Lower leg skin (tissue), 3 donors: ENCODE data around the gene ANO8.

Experiments
- POLR2A ChIP-seq, 2 donors: fragments of 450-650 bp; IDR thresholded peaks; one replicate each; pipeline ENCODE4 v1.6.1; 2016 to 2017; ENCODE audit warnings: antibody characterized with exemption in 2 of 2, mild to moderate bottlenecking in 1 of 2, moderate library complexity in 1 of 2
- TF ChIP-seq, protein P1 (sequence below), 3 donors: fragments of 450-650 bp; IDR thresholded peaks; one replicate each; pipeline ENCODE4 v1.5.1; 2016; ENCODE audit warnings: antibody characterized with exemption in 3 of 3, mild to moderate bottlenecking in 3 of 3, moderate library complexity in 2 of 3

DNA sequence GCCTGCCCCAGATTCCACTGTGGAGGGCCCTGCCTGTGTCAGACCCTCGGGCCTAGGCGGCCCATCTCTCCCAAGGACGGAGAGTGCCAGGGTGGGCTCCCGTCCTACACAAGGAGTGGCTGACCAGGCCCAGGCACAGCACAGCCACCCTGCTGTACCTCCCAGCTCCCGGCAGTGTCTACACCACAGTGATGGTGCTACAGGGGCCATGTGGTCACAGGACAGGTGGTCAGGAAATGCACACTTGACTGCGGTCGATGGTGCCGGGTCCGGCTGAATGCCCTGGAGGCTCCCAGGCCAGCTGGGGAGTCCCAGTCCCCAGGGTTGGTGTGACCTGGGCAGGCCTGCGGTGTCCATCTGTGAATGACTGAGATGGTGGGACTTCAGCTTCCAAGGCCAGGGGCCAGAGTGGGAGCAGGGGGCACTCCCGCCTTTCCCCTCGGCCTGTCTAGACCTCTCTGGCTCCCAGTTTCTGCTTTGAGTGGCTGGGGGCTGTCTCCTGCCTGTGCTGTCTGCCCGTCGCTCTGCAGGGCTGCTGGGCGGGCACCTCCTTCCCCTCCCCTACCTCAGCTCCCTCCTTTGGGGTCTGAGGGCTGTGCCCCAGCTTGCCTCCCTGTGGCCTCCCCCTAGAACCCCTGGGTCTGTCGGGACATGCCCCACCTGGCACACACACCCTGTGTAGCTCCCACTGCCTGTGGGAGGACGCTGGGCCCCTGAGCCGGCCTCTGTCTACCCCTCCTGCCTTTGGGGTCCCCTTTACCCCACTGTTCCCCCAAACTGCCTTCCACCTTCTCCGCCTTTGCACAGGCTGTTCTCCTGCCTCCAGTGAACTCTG lies 12.8 kb downstream of the ANO8 start:
- TF ChIP-seq, protein P1, sequence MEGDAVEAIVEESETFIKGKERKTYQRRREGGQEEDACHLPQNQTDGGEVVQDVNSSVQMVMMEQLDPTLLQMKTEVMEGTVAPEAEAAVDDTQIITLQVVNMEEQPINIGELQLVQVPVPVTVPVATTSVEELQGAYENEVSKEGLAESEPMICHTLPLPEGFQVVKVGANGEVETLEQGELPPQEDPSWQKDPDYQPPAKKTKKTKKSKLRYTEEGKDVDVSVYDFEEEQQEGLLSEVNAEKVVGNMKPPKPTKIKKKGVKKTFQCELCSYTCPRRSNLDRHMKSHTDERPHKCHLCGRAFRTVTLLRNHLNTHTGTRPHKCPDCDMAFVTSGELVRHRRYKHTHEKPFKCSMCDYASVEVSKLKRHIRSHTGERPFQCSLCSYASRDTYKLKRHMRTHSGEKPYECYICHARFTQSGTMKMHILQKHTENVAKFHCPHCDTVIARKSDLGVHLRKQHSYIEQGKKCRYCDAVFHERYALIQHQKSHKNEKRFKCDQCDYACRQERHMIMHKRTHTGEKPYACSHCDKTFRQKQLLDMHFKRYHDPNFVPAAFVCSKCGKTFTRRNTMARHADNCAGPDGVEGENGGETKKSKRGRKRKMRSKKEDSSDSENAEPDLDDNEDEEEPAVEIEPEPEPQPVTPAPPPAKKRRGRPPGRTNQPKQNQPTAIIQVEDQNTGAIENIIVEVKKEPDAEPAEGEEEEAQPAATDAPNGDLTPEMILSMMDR (IDR thresholded peaks at IDR 0.05), result no peak
- TF ChIP-seq POLR2A (IDR thresholded peaks at IDR 0.05), result no peak
